GM12892 (cell line): ENCODE results near the gene RGP1.
A peak's percentile ranks its signal among the peaks of the same experiment; 100 is the strongest.

Experiments used
- DNase-seq: peaks from one replicate; pipeline ENCODE4 v3.0.0; 2011; ENCODE audit not compliant: insufficient read length
- FAIRE-seq: peaks from 2 replicates; lab custom pipeline; 2011; peaks lifted over from hg19 to GRCh38; lab: Jason Lieb, UNC
- POLR2A ChIP-seq: IDR thresholded peaks from 2 replicates; pipeline ENCODE4 v1.6.1; 2011; ENCODE audit warnings: low read depth, low read length, control low read depth
- POLR2AphosphoS5 ChIP-seq: IDR thresholded peaks from 2 replicates; pipeline ENCODE4 v1.6.1; 2011; ENCODE audit warnings: low read depth, low read length, control low read depth
- TAF1 ChIP-seq: IDR thresholded peaks from 2 replicates; pipeline ENCODE4 v1.6.1; 2011; ENCODE audit warnings: low read depth, mild to moderate bottlenecking, control low read depth, low read length, borderline replicate concordance

The RGP1 gene

DNA sequence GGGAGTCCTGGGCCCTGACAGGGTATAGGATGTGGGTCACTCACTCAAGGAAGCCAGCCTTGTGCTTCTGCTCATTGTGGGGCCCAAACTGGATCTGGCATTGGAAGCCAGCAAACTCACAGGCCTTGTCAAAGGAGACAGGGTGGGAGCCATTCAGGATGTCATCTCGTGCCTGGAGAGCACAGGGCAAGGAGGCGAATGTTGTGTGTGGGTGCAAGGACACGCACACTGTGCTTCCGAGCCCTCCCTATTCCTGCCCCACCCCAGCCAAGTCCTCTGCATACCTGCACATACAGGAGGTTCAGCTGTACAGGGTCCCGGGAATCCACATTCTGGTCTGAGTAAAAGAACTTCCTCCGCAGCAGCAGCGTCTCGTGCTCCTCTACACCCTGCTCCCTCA lies 25.2 kb upstream of the RGP1 start:
- TF ChIP-seq POLR2A (no peak), POLR2AphosphoS5 (no peak), TAF1 (no peak)
- no peak for FAIRE-seq
- DNase-seq = no peak

DNA sequence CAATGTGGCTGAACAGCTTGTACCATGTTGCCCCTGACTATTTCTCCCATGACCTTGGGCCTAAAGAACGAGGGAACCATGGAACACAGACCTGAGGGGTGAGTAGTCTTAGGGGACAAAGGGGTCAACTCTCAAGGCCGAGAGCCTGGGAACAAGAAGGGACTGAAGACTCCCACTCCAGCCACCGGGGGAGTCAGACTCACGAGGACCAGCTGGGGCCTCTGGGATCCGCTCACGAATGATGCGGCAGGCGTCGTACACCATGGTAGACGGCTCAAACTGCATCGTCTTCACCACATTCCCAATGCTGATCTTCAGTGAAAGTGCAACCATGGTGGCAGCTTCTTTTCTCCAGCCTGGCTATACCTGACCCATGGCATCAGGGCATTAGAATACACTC lies 23.7 kb upstream of the RGP1 start:
- no peak for DNase-seq
- FAIRE-seq = no peak
- no peak for TF ChIP-seq POLR2AphosphoS5
- TF ChIP-seq POLR2A = no peak
- no peak for TF ChIP-seq TAF1

DNA sequence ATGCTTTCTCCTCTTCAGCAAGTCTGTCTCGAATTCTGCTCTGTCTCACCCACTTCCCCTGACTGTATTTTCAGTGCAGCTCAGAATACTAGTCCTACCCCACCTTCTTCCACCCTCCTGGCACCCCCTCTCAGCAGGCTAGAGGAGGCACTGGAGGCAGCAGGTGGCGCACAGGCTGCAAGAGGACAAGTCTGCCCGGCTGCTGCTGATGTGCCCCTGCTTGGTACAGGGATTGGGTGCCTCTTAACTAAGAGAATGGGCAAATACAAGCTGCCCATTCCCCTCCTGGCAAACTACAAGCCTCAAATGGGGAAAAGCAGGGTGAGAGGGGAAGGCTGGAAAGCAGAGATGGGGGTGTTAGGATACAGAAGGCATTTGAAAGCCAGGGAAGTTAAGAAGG lies 22.2 kb upstream of the RGP1 start:
- no peak for TF ChIP-seq POLR2A
- TF ChIP-seq TAF1 = no peak
- no peak for TF ChIP-seq POLR2AphosphoS5
- FAIRE-seq (peak; percentile 83), DNase-seq (no peak)

DNA sequence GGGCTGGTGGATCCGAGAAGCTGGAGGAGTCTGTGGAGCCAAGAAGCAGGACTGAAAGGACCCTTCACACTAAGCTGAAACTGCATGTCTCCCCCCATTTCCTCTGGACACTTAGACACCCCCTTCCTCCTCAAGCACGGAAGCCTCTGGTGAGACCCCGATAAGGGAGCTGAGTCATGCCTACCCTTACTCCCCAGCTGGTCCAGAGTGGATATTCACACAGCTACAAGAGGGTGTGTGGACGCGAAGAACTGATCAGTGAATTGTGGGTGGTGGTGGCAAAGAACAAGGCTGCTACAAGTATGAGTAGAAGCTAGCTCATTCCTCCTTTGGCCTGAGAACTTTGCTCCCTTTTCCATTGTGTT lies 21.4 kb upstream of the RGP1 start:
- TF ChIP-seq TAF1 (no peak), POLR2A (no peak), POLR2AphosphoS5 (no peak)
- DNase-seq (no peak), FAIRE-seq (peak; percentile 67)

GRCh38 chr9:35728041-35728971 lies 20.8 kb upstream of the RGP1 start:
- no peak for DNase-seq
- FAIRE-seq = peak; percentile 91

GRCh38 chr9:35729101-35729500 lies 20.0 kb upstream of the RGP1 start:
- TF ChIP-seq POLR2AphosphoS5 = no peak
- TF ChIP-seq TAF1 = no peak
- no peak for TF ChIP-seq POLR2A
- FAIRE-seq (no peak), DNase-seq (no peak)

More at GRCh38 chr9:35728041-35728971, 20.8 kb upstream of the RGP1 start:
- peak; percentile 82 for TF ChIP-seq TAF1
- TF ChIP-seq POLR2AphosphoS5 = peak; percentile 76
- peak; percentile 93 for TF ChIP-seq POLR2A

- DNase-seq = no peak
- peak; percentile 79 for FAIRE-seq
- TF ChIP-seq POLR2A (peak; percentile 17; the same call in 1 of the 2 replicates), POLR2AphosphoS5 (no peak; the same call in 1 of the 2 replicates)
These were observed 19.2 kb upstream of the RGP1 start for GRCh38 chr9:35729700-35730485.

- no peak for DNase-seq
- FAIRE-seq = no peak
- TF ChIP-seq TAF1 = no peak
- TF ChIP-seq POLR2A = no peak
- no peak for TF ChIP-seq POLR2AphosphoS5
These were observed 18.6 kb upstream of the RGP1 start for GRCh38 chr9:35730486-35730854.

GRCh38 chr9:35731415-35732184 lies 17.5 kb upstream of the RGP1 start:
- FAIRE-seq = no peak
- DNase-seq = no peak
- TF ChIP-seq TAF1 (no peak), POLR2AphosphoS5 (peak; percentile 40; the same call in 1 of the 2 replicates)

- TF ChIP-seq POLR2A (peak; percentile 82), TAF1 (peak; percentile 76; the same call in 1 of the 2 replicates), POLR2AphosphoS5 (no peak; the same call in 1 of the 2 replicates)
- peak; percentile 92 for DNase-seq
- FAIRE-seq = peak; percentile 93
These were observed 16.8 kb upstream of the RGP1 start, which contains the start of the genes CREB3 and TLN1 for GRCh38 chr9:35732185-35732799. Gene CREB3, plus strand, starts transcription at chr9:35732666. Its CDS starts 107 bp downstream, at chr9:35732773. Gene TLN1, minus strand, starts transcription at chr9:35732195. Its CDS starts 6,501 bp downstream, at chr9:35725694.
